DMS 273 (cell line): Measurements from ENCODE around the gene BCL2.

Experiments
- DNase-seq: peaks from one replicate; lab custom pipeline; 2025; ENCODE audit not compliant: unreplicated experiment; lab: John Stamatoyannopoulos, UW

The BCL2 gene

DNA sequence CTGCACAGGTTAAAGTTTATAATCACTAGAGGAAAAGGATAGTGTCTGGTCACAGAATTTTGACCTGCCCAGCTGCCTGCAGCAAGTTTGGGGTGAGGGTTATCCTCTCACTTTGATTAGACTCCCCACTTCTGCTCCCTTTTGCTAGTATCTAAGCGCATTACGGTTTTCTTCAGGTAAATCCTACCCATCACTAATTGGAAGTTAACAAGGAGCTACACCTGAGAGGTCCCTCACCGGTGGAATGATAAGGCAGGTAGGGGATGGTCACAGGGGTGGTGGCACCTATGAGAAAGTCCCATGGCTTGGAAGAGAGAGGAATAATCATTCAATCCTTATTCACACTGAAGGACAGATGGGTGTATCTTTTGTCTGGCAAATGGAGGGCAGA, 7.6 kb downstream of the BCL2 start:
- DNase-seq = no peak

DNA sequence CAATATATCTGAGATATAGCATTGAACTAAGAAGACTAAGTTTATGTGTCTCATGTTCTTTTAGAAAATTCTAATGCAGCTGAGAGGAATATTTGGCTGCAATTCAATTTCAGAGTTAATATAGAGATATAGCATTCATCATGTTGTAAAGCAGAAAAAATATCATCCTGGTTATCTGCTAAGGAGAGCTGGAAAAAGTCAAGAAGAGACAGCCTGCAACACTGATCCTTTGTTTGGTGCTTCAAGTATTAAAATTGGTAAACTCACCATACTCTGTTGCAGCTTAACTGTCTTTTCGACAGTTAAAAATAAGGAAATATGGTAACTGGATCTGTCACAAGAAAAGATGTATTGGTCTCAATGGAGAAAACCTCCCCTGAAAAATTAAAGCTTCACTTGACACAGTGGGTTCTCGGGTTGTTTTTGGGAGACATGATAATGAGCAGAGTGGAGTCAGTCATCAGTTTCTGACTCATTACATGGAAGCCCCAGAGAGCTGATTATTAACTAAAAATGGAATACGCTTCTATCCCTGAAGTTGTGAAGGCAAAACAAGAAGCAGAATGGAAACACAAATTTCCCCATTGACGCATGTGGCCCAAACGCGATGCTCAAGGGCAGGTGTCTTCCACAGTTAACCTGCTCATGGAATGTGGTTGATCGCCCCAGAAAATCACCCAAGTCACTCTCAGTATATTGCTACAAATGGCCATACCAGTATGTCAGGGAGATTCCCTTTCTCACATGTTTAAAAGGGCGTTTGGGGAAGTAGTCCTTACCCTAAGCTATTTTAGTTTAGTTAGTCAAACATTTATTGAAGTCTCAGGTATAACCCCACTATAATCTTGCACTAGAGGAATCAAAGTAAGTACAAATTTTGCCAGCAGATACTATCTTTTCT, 8.2 kb downstream of the BCL2 start:
- no peak for DNase-seq

DNA sequence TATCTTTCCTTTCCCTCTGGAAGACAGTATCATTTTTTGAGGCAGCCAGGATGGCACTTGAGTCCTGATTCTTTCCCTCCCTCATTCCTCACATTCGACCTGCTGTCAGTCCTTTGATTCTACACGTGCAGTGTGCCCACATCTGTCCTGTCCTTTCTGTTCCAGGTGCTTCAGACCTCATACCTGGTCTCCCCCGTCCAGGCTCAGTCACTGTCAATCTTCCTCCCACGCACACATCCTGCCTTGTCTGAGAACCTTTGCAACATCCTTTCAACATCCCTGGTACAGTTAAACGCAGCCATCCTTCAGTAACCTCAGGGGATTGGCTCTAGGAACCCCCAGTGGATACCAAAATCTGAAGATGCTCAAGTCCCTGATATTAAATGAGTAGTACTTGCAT, 10.1 kb downstream of the BCL2 start:
- no peak for DNase-seq

DNA sequence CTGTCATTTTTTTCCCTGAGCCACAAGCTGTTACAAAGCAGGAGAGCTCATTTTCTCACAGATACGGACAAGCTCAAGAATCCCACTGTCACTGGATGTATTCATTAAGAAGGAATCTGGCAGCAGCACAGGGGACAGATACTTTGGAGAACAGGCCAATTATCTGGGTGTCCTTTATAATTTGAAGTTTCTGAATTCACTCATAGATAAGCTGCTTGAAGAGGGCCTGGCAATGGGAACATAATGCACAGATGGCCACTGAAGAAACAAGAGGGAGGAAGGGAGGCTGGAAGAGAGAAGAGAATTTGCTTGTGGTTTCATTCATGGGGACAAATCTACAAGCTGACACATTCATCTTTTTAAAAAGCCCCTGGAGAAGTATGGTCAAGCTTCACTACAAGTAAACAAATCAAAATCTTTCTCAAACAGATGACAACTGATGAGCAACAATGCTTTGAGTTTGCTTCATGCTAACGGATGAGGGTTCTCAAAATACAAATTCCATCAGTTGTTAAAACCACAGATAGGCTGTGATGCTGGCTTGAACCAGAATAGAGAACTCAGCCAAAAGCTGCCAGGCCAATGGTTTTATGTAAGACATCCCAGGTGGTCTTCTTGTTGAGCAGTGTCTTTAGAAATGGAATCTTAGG, 11.9 kb downstream of the BCL2 start:
- peak; percentile 59 for DNase-seq

DNA sequence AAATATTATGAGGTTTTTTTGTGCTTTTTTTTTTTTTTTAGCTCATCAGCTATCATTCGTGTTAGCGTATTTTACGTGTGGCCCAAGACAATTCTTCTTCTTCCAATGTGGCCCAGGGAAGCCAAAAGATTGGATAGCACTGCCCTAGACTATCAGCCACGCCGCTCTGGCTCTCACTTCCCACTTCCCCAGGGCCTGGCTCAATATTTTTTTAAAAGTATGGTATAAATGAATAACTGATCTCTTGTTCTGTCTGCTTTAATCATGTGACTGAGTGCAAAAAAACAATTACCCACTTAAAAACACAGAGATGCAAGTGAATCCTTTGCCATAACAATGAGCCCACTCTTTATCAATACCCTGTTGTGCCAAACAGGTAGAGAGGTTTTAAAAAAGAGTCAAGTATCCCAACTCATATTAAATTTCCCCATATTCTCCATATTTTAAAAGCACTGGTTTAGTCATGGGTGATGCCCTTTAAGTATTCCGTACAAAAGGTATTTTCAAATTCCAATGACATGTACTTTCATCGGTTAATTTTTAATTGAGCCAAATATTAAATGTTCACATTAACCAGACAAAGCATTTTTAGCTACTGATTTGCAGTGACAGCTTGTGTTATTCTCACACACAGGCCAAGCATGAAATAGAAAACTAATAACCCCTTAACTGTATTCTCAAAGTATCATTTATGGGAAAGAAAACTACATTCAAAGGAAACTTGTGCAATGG, 12.6 kb downstream of the BCL2 start:
- no peak for DNase-seq

DNA sequence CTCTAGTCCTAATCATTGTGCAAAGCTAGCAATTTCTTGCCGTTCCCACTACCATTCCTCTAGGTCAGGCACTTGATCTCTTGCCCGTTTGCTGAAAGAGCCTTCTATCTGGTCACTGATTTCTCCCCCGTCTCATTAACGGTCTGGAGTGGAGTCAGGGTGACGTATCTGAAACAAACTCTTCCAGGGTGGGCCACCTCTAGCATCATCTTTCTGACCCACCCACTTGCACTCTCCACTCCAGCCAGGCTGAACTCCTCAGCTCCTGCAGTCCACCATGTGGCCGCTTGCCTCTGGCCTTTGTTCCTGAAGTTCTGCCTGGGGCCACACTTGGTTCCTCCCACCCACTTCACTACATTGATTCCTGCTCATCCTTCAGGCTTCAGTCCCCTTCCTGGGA, 13.3 kb downstream of the BCL2 start:
- DNase-seq = no peak

DNA sequence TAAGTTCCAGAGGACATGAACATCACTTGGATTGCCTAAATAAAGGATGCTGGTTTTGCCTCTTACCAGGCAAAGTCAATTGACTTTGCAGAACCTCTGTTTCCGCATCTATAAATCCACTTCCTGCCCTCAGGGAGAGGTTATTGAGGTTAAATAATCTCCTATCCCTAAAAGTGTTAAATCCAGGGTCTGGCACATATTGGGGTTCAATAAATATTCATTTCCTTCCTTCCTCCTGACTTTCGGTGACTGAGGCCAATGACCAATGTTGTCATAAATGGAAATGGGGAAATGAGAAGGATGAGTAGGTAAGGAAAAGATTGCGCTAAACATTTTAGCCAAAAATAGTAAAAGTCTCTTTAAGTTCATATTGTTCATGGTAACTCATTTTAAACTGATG, 16.0 kb downstream of the BCL2 start:
- DNase-seq = no peak

DNA sequence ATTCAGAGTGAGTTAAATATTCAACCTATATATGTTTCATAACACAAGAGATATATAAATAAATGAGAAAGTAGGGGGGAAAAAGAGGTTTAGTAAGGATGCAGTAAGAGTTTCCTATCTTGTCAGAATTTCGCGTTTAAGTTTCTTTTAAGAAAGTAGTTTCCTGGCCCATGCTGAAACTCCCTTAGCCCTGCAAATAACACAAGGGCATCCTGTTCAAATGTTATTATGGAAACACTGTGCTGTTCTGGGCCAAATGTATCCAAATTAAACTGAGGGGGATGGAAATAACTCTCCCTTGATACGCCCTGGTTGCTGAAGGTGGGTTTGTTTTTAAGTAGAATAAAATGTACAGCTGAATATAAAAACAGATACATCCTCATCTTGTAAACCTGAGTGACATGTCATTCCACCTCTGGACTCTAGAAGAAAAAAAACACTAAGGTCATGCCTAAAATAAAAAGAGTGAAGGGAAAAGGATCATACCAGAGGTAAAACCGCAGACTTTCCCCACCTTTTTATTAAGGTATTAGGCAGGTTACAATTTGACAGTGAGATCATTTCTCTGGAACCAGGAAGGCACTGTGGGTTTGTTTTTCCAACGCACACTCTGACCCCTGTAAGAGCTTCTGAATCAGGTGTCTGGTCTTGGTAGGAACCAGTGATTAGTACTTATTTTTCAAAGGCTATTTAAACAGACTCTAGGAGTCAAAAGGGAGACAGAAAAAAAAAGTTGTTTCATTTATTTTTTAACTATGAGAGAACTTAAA, 16.7 kb downstream of the BCL2 start:
- DNase-seq = no peak

DNA sequence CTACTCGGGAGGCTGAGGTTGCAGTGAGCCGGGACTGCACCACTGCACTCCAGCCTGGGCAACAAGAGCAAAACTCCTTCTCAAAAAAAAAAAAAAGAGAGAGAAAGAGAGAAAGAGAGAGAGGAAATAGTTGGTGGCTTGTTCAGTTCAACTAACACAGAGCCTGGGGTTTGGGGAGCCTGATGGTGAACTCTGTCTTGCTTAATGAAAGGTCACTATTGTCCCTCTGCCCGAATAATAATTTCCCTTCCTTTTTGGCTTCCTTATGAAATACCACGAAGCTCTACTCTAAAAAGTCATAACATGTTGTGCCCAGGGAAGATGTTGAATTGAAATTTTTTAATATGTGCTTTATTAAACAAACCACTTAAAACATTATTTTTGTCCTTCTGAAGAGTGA, 17.3 kb downstream of the BCL2 start:
- no peak for DNase-seq

DNA sequence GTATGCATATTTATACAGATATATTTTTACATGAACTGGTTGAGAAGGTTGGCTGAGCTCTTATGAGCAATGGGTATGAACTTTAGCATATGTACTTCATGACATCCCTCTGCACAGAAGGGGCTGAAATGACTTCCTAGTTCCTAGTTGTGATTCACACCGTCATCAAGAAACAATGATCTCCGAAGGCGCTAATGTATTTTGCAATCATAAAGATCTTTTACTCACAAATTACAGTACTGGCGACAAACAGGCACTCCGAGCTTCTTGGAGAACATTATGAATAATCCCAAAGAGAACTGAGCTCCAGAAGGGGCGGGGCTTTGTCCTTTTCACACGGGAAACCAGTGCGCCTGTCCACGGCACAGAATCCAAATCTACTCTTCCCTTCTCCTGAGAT, 18.1 kb downstream of the BCL2 start:
- no peak for DNase-seq

DNA sequence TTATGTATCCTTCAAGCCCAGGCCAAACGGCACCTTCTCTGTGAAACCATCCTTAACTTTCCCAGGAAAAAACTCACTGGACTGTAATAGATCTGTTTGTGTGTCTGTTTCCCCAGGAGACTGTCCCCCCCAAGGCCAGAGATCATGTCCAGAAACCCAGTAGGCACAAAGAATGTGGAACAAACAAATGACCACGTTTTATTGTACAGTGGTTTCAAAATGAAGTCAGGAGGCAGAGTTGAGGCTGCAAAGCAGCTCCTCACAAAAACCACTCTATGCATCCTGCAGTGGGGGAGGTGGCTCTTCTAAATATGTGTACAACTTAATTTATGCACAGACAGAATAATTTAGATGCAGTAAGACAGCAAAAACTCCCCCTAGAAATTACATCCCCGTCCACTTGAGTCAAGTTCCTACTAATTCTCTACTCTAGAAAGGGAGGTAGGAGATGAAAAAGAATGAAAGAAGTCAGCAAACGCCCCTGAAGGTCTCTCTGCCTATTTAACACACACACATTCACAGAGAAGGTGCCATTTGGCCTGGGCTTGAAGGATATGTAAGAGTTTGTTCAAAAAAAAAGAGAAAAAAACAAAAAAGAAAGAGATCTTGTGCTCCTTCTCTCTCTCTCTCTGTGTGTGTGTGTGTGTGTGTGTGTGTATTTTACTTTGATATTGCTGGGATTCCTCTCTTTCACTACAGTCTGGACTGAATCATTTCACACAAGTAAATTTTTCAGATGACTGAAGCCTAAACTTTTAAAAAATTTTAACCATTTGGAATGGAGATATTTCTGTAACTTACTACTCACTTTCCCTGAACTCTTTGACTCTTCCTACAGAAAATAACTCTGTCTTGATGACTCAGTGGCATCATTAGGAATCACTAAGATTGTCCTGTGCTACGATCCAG, 19.5 kb downstream of the BCL2 start:
- no peak for DNase-seq

DNA sequence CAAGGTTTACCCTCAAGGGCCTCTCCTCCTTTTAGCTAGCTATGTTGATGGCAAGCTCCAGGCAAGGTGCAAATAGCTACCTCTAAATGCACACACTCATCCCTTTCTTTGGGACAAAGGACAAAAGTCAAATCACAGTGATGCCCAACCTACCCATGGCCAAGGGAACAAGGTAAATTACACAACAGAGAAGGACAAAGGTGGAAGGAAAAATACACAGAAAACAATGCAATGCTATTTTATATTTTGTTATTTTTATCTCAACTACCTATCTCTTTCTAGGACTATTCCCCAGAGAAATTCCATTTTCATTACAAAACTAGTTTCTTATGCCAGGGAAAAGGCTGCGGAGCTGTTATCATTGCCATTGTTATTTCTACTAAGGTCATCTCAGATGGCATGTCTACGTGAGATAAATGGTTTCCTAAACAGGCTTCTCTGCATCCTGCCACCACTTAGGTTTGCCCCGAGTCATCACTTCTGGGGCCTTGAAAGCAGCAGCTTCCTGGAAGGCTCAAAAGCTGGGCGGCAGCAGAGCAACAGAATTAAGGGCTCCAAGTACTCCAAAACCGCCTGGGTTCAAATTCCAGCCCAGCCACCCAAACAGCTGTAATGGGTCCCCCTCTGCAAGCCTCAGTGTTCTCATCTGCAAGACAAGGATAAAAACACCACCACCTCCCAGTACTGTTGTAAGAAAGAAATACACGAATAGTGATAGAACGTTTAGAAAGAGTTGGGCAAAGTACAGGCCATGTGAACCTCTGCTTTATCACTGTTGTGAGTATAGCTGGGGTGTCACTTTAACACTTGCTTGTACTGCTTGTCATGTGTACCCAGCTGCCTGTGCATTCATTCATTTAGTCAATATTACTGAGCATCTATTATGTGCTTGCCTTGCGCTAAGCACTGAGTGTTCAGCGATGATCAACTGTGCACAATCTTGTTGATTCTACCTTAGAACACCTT, 20.9 kb downstream of the BCL2 start:
- no peak for DNase-seq

DNA sequence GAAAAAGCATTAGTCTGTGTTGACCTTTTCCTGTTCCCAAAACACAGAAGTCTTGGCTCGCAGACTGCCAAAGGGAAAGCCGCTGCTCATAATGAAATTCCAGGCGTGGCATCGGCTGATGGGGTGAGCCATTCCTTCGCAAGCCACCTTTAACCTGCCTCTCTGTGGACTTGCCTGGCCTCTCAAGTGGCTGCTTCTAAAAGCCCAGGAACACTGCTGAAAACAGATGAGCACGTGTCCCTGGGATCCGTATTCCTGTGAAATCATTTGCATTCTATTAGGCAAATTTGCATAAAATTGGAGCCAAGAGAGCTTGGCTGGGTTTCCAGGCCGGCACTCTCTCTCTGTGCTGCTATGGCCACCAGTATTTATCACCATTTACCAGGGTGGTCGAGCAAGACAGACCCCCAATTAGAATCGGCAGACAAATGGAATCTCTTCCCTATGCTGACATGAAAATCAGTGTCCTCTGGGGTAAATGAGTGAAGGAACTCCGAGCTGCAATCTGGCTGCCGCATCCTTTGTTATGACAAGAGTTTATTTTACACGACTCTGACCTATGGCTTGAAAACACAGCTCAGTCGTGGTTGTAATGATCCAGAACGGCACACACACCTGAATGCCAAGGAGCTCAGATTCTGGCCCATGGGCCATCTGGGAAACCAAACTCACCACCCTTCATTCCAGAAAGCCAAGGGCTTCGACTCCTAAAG, 21.7 kb downstream of the BCL2 start:
- peak; percentile 49 for DNase-seq

DNA sequence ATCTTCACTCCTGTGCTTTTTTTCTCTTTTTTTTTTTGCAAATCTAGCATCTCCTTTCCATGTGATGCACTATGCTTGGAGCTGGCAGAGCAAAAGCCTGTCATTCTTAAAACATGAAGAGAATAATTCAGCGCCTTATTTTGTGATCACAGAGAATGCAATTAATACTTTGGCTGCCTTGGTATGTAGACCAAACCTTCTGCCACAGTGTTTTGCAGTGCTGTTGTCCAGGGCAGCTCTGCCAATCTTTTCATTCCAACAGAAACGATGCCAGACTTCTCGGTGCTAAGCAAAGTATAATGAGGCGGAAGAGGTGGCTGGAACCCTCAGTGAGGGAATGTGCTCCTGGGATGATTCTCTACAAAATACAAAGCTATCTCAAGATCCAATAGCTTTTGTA, 25.6 kb downstream of the BCL2 start:
- peak; percentile 55 for DNase-seq

DNA sequence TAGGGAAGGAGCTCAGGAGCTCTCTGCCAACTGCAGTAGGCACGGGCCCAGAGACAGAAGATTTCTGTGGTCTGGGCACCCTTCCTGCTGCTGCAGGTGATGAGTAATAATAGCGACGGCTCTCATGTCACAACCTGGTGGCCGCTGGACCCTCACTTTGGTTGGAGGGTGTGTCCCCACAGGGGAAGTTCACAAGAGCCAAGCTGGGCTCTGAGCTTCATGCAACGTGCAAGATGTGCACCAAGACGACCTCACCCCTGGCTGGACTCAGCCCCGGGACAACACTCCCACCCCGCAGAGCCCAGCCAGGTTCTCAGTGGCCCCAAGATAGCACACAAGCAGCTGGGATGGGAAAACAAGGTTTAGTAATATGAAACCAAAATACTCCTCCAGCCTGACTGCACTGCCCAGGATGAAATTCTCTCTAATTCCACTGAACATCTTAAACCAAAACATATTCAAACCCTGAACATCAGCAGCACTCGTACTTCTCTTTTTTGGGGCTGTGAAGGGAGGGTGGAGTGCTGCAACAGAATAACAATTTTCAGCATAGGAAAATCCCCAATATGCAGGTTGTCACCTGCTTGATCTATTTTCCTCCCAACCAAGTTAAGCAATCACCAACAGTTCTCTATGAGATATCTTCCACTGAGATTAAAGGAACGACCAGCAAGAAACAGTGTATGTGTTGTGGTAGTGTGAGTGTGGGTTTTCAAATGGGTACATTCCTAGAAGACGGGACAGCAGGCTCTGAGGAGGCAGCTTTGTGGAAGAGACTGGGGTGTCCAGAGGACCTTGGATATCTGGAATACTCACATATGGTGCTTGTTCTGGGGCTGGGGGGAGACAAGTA, 26.5 kb downstream of the BCL2 start:
- peak; percentile 27 for DNase-seq

DNA sequence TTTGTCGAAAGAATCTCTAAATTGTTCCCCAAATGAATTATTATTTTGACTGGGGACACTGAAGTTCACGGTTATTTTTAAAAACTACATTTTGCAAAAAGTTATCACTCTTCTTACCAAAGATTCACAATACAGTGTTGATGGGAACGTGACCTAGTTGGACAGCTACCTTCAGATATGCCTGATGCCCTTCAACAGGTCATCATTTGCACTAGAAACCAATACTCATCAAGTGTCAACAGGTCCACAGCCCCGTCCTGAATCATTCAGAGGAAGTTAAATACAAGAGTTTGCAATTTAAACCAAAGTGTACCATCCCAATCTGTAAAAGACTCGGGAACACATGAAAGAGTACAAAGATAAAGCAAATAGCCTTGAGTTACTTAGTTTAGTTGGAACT, 28.3 kb downstream of the BCL2 start:
- DNase-seq = no peak

DNA sequence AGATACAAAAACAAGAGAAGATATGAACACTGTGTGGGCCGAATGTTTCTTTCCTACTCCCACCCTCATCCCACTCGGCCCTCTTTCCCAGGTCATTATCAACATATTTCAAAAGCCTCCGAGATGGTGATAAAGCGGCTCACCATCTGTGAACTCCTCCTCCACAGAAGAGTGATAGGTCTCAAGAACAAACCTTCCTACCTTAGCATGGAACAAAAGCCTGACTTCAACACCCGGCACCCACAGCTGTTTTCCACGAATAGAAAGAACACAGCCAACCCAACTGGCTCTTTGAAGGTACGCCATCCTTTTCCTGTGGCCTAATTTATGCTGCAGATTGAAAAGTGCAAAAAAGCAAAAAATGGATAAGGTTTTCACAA, 28.8 kb downstream of the BCL2 start:
- DNase-seq = peak; percentile 19
